GM15510 (cell line): ENCODE results near the gene RDH11.
"Not testable (repeated sequence)": the region's sequence is repeated elsewhere in the genome, so short reads cannot be mapped to it uniquely, and the experiment has no call there.

Experiments used
- POLR2A ChIP-seq: IDR thresholded peaks from 3 replicates; pipeline ENCODE4 v1.6.1; 2011; ENCODE audit warnings: borderline replicate concordance; ENCODE audit not compliant: insufficient read length; ENCODE audit errors: extremely low read depth

RDH11 gene

DNA sequence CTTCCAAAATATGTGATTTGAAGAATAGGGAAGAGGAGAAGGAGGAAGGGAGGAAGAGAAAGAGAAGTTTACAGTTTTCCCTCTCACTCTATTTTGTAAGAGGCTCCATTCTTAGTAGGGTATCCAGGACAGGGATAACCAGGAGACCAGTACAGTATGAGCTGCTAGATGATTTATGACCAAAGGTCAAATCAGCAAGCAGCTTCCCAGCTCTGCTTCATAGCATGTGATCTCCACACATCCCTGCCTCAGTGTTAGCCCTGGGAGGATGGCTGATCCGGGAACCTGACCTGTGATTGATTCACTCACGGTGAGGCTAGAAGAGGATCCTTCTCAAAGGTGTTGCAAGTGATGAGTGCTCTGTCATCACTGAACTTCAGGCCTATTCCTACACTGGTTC is 22.7 kb upstream of the RDH11 start:
- TF ChIP-seq POLR2A: no peak

GRCh38 chr14:67717048-67717447 is 21.5 kb upstream of the RDH11 start:
- no peak for TF ChIP-seq POLR2A

DNA sequence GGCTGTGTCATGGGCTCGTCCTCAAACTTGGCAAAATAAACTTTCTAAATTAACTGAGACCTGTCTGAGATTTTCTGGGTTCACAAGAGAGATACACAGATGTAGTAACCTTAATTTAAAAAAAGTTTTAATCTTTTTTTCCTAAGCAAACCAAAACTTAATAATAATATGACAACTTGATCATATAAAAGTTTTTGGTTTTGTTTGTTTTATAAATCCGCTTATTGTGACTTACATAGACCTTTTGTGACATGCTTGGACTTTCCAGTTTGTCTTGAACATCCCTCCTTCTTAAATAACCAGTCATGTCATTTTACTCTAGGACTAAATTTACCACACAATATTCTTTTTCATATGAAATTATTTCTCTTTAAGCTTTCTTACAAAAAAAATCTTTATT is 14.6 kb upstream of the RDH11 start:
- no peak for TF ChIP-seq POLR2A

- no peak for TF ChIP-seq POLR2A
These were observed 9.6 kb upstream of the RDH11 start for GRCh38 chr14:67705211-67705610.

GRCh38 chr14:67704484-67705089 is 9.0 kb upstream of the RDH11 start:
- no peak for TF ChIP-seq POLR2A

DNA sequence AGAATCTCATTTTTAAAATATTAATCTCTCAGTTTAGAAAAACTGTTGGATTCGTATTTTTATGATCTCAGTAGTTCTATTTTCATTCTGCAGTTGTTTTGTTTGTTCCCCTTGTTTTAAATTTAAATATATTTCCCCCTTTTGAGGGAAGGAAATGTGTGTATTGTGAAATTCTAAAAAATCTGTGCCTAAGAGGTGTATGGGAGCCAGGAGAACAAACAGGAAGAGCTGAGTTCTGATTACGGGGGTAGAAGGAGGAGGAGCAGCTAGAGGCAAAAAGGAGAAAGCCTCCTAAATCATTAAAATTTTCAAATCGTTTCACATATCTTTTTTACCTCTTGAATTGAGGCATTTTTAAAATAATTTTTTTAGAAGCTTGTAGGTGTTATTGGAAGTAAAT is 8.4 kb upstream of the RDH11 start:
- no peak for TF ChIP-seq POLR2A

- TF ChIP-seq POLR2A: not testable (repeated sequence)
These were observed 5.9 kb upstream of the RDH11 start, which contains the start of gene RDH12 for GRCh38 chr14:67701492-67701891. Gene RDH12 (plus strand): TSS chr14:67701886. CDS start chr14:67722643, 20,757 bp downstream.

- no peak for TF ChIP-seq POLR2A
These were observed 2.6 kb upstream of the RDH11 start for GRCh38 chr14:67698179-67698578.

- no peak for TF ChIP-seq POLR2A
These were observed 1.4 kb upstream of the RDH11 start for GRCh38 chr14:67697006-67697405.

DNA sequence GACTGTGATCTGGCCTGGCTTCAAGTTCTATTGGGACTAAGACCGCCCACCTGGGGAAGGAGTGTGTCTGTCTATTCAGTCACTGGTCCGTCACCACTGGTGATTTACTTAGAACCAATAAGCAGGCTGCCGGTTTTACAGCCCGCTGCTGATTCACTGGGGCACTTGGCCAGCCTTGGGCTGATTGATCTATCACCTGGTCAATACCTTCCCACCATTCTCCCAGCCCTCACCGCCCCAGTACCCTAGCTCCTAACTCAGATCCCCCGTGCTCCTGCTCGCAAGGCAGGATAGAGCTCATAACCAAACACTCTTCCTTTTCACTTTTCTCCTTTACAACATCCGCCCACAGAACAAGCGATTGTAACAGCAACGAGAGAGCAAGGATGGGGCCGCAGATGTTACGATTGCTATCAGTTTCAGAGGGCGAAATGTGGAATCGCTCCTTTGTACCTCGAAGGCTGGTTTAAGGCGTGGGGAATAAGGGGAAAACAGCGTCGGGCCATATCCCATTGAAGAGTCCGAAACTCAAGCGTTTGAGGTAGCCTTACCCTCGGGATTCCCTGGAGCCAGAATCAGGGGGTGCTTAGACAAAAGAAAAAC is 672 bp downstream of the RDH11 start:
- TF ChIP-seq POLR2A: peak; percentile 63

DNA sequence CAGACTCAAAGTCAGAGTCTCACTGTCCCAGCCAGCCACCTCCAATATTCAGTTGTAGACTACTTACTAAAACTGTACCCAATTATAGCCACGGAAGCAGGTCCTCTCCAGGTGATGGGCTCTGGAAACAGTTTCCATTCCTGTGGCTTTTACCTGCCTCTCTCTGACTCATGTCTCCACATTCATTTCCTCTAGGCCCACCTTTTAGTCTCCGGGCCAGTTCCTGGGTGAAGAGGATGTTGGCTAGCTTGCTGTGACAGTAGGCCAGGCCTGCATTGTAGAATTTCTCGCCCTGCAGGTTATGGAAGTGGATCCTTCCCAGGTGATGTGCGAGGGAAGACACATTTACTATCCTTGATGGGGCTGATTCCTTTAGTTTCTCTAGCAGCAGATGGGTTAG is 5.6 kb downstream of the RDH11 start:
- TF ChIP-seq POLR2A: no peak

- no peak for TF ChIP-seq POLR2A
These were observed 11.7 kb downstream of the RDH11 start for GRCh38 chr14:67683842-67684241.

DNA sequence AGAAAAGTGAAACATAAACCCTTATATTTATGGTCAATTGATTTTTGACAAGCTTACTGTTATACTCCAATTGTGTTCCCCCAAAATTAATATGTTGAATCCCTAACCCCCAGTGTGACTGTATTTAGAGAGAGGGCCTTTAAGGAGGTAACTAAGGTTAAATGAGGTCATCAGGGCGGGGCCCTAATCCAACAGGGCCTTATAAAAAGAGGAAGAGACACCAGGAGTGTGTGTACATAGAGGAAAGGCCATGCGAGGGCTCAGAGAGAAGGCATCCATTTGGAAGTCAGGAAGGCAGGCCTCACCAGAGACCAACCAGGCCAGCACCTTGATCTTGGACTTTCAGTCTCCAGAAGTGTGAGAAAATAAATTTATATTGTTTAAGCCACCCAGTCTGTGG is 14.6 kb downstream of the RDH11 start:
- TF ChIP-seq POLR2A: no peak

- no peak for TF ChIP-seq POLR2A
These were observed 15.4 kb downstream of the RDH11 start for GRCh38 chr14:67680121-67680602.

DNA sequence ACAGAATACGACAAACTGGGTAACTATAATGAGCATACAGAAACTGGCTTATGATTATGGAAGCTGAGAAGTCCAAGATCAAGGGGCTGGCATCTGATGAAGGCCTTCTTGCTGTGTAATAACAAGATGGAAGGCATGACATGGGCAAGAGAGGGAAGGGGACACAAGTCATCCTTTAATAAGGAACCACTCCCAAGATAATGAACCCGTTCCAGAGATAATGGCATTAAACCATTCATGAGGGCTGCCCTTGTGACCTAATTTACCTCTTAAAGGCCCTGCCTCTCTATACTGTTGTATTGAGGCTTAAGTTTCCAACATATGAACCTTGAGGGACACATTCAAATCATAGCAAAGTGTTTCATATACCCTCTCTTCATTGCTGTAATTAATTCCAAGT is 16.6 kb downstream of the RDH11 start:
- TF ChIP-seq POLR2A: no peak

DNA sequence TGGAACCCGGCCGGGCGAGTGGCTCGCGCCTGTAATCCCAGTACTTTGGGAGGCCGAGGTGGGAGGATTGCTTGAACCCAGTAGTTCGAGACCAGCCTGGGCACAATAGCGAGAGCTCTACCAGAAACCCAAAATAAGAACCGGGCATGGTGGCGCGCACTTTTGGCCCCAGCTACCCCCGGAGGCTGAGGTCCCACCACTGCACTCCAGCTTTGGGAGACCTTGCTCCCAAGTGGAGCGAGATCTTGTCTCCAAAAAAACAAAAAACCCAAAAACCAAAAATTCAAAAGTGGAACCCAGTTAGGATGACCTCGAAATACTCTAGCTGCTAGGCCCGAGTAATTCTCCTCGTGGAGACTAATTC is 20.4 kb downstream of the RDH11 start:
- no peak for TF ChIP-seq POLR2A

DNA sequence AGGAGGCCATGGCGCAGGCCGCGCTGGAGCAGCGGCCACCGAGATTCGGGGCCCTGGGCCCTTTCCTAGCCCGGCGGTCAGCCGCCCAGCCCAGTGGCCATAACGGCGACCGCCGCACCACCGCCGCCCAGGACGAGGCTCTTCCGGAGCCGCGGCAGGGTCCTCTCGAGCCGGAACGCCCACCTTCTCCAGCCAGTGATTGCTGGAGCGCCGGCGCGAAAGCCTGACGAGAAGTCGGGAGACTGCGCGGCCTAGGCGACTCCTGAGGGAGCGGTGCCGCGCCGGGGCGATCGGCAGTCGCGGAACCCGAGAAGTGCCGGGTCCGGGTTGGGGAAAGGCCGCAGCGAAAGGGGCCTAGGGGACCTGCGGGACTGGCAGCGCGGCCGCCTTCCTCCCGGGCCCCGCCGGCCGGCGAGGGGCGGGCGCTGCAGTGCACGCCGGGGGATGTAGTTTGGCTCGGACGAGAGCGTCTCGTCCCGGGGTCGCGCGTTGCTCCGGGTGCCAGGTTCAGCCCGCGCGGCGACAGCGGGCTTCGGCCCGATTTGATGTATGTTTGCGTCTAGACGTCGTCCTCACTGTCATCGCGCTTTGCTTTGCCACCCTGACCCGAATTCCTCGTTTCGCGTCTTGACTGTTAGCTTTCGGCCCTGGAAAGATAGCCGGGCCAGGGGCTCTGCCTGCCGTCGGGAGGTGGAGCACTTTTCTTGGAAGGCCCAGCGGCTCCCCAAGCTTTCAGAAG is 20.9 kb downstream of the RDH11 start, which contains the start of gene VTI1B:
TSS of gene VTI1B (minus strand) at position 153 of the 739 bp plus-strand sequence. CDS start at position 10, 143 bp downstream.
- TF ChIP-seq POLR2A: peak; percentile 79

- no peak for TF ChIP-seq POLR2A
These were observed 21.5 kb downstream of the RDH11 start for GRCh38 chr14:67674139-67674479.
